Upper lobe of left lung (tissue), 6 donors: ENCODE results near the gene ROMO1. TPM values are rescaled to one million over a fixed set of nuclear protein-coding genes. Genes with fewer than 3 reads are reported as not detected.

Experiments
- ATAC-seq, 2 donors: fragments of 200-7000 bp; cut with Tn5 transposase; one replicate each; pipeline ENCODE4 v1.9.1; 2022; ENCODE audit warnings: mild to moderate bottlenecking in 2 of 2, moderate library complexity in 2 of 2; ENCODE audit not compliant: low FRiP score in 2 of 2
- DNase-seq, 2 donors: peaks; one replicate each; pipeline ENCODE4 v3.0.0-alpha.2; 2019 to 2020
- H3K27ac ChIP-seq, 4 donors: fragments of 200-600 bp; sonication (generic); one replicate each; pipeline ENCODE4 v1.5.1; 2016 to 2019
- H3K27me3 ChIP-seq, 4 donors: fragments of 200-600 bp; sonication (generic); one replicate each; pipeline ENCODE4 v1.5.1; 2017 to 2019
- H3K36me3 ChIP-seq, 4 donors: fragments of 200-600 bp; sonication (generic); one replicate each; pipeline ENCODE4 v1.5.1; 2016 to 2019
- H3K4me1 ChIP-seq, 4 donors: fragments of 200-600 bp; sonication (generic); one replicate each; pipeline ENCODE4 v1.5.1; 2018 to 2019
- H3K4me3 ChIP-seq, 4 donors: fragments of 200-600 bp; sonication (generic); one replicate each; pipeline ENCODE4 v1.5.1; 2017 to 2019; ENCODE audit warnings: mild to moderate bottlenecking in 2 of 4, moderate library complexity in 1 of 4
- H3K9me3 ChIP-seq, 4 donors: fragments of 200-600 bp; sonication (generic); one replicate each; pipeline ENCODE4 v1.5.1; 2018 to 2019
- EP300 ChIP-seq, 4 donors: sonication (generic); formaldehyde crosslinking; IDR thresholded peaks; one replicate each; pipeline ENCODE4 v1.5.1; 2017; ENCODE audit warnings: antibody characterized with exemption in 4 of 4, control low read depth in 2 of 4
- POLR2A ChIP-seq, 4 donors: fragments of 450-650 bp; IDR thresholded peaks; one replicate each; pipeline ENCODE4 v1.5.1; 2016 to 2017; ENCODE audit warnings: antibody characterized with exemption in 4 of 4, mild to moderate bottlenecking in 2 of 4
- POLR2AphosphoS5 ChIP-seq, 2 donors: sonication (generic); formaldehyde crosslinking; IDR thresholded peaks; one replicate each; pipeline ENCODE4 v1.5.1; 2017; ENCODE audit warnings: antibody characterized with exemption in 2 of 2
- WGBS, 2 donors: methylation state at CpG; one replicate each; pipeline ENCODE4 v1.1.5; 2017 to 2018; 5-methylcytosine and 5-hydroxymethylcytosine counted together
- total RNA-seq, 6 donors: library from RNA; depleted of rRNA in 4 of 6; stranded (reverse); fragments of >200 nt in 4 of 6; gene quantifications; one replicate each; pipeline versions ENCODE4 v1.1.0 to v1.2.1, GENCODE V29; 2016 to 2021
- TF ChIP-seq, protein P1 (sequence below), 6 experiments: fragments of 450-650 bp in 4 of 6; fragments of 200-600 bp in 2 of 6; sonication (generic) in 2 of 6; IDR thresholded peaks; one replicate each; pipeline ENCODE4 v1.5.1; 2016 to 2019; ENCODE audit warnings: antibody characterized with exemption in 6 of 6
- donor health status: DM: no; HTN: no; CAD: no; lungs with moderate emphysema.
- donor health status: DM: no; HTN: yes; CAD: no; lungs with severe emphysema.

ROMO1 gene
- total RNA-seq, 6 donors from 2014 or later = 105 to 213 (median 134) TPM

DNA sequence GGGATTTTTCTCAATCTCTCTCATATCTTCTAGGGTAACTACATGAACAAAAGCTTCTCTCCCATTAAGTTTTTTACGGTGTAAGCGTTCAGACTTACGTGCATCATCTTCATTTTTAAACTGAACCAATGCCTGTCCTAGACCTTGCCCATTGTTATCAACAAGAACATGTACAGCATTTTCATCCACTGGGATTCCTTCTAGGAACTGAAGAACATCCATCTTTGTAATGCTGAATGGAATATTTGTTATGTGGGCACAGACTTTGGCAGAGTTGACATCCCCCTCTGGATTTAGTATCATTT is 45.8 kb upstream of the ROMO1 start:
- H3K9me3 ChIP-seq = no peaks in the 10 kb centered on the region
- H3K4me3 ChIP-seq = no peak overlapping the region
- no peak for ATAC-seq
- no peak for DNase-seq
- TF ChIP-seq EP300 (IDR thresholded peaks at IDR 0.05) = no peak
- TF ChIP-seq, protein P1, sequence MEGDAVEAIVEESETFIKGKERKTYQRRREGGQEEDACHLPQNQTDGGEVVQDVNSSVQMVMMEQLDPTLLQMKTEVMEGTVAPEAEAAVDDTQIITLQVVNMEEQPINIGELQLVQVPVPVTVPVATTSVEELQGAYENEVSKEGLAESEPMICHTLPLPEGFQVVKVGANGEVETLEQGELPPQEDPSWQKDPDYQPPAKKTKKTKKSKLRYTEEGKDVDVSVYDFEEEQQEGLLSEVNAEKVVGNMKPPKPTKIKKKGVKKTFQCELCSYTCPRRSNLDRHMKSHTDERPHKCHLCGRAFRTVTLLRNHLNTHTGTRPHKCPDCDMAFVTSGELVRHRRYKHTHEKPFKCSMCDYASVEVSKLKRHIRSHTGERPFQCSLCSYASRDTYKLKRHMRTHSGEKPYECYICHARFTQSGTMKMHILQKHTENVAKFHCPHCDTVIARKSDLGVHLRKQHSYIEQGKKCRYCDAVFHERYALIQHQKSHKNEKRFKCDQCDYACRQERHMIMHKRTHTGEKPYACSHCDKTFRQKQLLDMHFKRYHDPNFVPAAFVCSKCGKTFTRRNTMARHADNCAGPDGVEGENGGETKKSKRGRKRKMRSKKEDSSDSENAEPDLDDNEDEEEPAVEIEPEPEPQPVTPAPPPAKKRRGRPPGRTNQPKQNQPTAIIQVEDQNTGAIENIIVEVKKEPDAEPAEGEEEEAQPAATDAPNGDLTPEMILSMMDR (IDR thresholded peaks at IDR 0.05) = no peak
- TF ChIP-seq POLR2A (IDR thresholded peaks at IDR 0.05) = no peak
- TF ChIP-seq POLR2AphosphoS5 (IDR thresholded peaks at IDR 0.05) = no peak
- no peaks in the 10 kb centered on the region for H3K27me3 ChIP-seq
- H3K4me1 ChIP-seq = peaks cover 19 to 42% (median 32%) of the 10 kb centered on the region in 4 donors
- 98 to 100% methylated on average over 3 of the region's 3 CpGs for WGBS, 2 donors
- H3K27ac ChIP-seq = no peak overlapping the region
- peaks cover 3 to 38% (median 24%) of the 10 kb centered on the region in 4 donors for H3K36me3 ChIP-seq

DNA sequence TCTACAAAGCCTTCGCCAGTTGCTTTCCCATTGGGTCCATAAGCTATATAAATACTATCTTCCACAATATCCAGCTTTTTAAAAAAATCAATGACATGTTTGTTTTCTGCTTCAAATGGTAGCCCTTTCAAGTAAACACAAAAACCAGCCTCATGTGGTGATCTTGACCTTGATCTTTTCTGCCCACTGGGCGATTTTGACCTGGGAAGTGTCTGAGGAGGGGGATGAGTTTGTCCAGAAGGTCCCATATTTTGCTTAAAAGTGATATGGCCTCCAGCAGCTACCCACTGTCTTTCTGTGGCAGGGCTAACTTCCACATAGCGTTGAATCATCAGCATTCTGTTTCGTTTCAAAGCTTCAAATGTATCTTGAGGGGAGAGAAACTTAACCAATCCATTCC is 45.3 kb upstream of the ROMO1 start:
- no peak for ATAC-seq
- WGBS, 2 donors = 91 to 96% methylated on average over 4 of the region's 4 CpGs
- Histone ChIP-seq H3K27ac (no peak overlapping the region), H3K27me3 (no peaks in the 10 kb centered on the region), H3K4me1 (peaks cover 21 to 42% (median 35%) of the 10 kb centered on the region in 4 donors), H3K36me3 (peaks cover 3 to 38% (median 24%) of the 10 kb centered on the region in 4 donors), H3K9me3 (no peaks in the 10 kb centered on the region), H3K4me3 (no peak overlapping the region)
- no peak for TF ChIP-seq POLR2A (IDR thresholded peaks at IDR 0.05)
- TF ChIP-seq, protein P1 (IDR thresholded peaks at IDR 0.05) = no peak
- no peak for TF ChIP-seq POLR2AphosphoS5 (IDR thresholded peaks at IDR 0.05)
- TF ChIP-seq EP300 (IDR thresholded peaks at IDR 0.05) = no peak
- no peak for DNase-seq

DNA sequence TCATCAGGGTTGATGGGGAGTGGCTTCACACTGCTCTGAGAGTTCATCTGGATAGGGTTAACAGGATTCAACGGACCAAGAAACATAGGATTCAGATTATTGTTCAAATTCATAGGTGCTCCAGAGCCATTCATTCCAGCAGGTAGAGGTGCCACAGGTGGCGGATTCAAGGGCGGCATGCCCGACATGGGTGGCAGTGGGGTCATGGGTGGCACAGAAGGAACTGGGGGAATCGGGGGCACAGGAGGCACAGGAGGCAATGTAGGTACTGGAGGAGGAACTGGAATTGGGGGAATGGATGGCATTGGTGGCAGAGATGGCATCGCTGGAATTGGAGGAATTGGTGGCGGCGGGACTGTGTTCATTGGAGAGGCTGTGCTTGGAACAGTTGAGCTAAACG is 44.8 kb upstream of the ROMO1 start:
- Histone ChIP-seq H3K36me3 (peaks cover 3 to 38% (median 24%) of the 10 kb centered on the region in 4 donors), H3K27ac (no peak overlapping the region), H3K27me3 (no peaks in the 10 kb centered on the region), H3K4me1 (peaks cover 25 to 42% (median 37%) of the 10 kb centered on the region in 4 donors), H3K4me3 (no peak overlapping the region), H3K9me3 (no peaks in the 10 kb centered on the region)
- no peak for DNase-seq
- TF ChIP-seq POLR2AphosphoS5 (IDR thresholded peaks at IDR 0.05) (no peak), POLR2A (IDR thresholded peaks at IDR 0.05) (no peak), EP300 (IDR thresholded peaks at IDR 0.05) (no peak)
- TF ChIP-seq, protein P1 (IDR thresholded peaks at IDR 0.05) = no peak
- 91 to 98% methylated on average over 9 of the region's 9 CpGs for WGBS, 2 donors
- ATAC-seq = no peak

DNA sequence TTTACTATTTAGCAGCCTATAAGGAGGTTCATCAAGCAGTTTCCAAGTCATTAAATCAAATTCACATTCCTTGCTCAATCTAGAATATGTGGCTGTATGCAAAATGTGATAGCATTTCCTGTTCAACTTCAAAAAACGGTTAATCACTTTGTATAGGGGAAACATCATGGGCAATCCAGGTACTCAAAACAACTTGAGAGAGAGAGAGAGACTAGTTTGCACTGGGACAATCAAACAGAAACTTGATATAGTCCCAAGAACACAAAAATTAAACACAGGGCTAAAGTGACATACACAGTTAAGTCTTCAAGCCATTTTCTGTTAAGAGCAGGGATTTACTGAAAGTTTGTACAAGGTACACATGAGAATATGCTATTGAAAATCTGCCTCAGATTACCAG is 41.9 kb upstream of the ROMO1 start:
- peak overlapping the region in 3 of 4 donors; percentile 31 to 52 (median 39) for H3K27ac ChIP-seq
- no peaks in the 10 kb centered on the region for H3K9me3 ChIP-seq
- peaks cover 3 to 36% (median 24%) of the 10 kb centered on the region in 4 donors for H3K36me3 ChIP-seq
- H3K4me3 ChIP-seq = no peak overlapping the region
- H3K4me1 ChIP-seq = peaks cover 49 to 60% (median 55%) of the 10 kb centered on the region in 4 donors
- no peak for ATAC-seq
- WGBS, 2 donors = 0 to 3% methylated on average over 1 of the region's 1 CpG
- TF ChIP-seq EP300 (IDR thresholded peaks at IDR 0.05) (no peak), POLR2AphosphoS5 (IDR thresholded peaks at IDR 0.05) (no peak), POLR2A (IDR thresholded peaks at IDR 0.05) (no peak)
- TF ChIP-seq, protein P1 (IDR thresholded peaks at IDR 0.05) = no peak
- DNase-seq = no peak
- H3K27me3 ChIP-seq = no peaks in the 10 kb centered on the region
